Fibroblast of lung (primary cell): ENCODE data around the gene CAMKV. TPM values are rescaled to one million over a fixed set of nuclear protein-coding genes. Genes with fewer than 3 reads are reported as not detected.

Experiments
- DNase-seq, 2 donors: peaks; one replicate each; pipeline versions ENCODE4 v3.0.0 to v3.0.0-alpha.2; 2010; ENCODE audit warnings: low read depth in 2 of 2
- H2AFZ ChIP-seq: 2 replicates; pipeline ENCODE4 v1.5.1; 2012; ENCODE audit warnings: low read length, control low read depth, inconsistent platforms
- H3K27ac ChIP-seq: 2 replicates; pipeline ENCODE4 v1.5.1; 2011; ENCODE audit warnings: low read length, control low read depth; ENCODE audit not compliant: insufficient read depth
- H3K27me3 ChIP-seq: 2 replicates; pipeline ENCODE4 v1.5.1; 2011; ENCODE audit warnings: mild to moderate bottlenecking, low read length; ENCODE audit not compliant: control insufficient read depth, insufficient read depth
- H3K36me3 ChIP-seq: 2 replicates; pipeline ENCODE4 v1.5.1; 2011; ENCODE audit warnings: low read length; ENCODE audit not compliant: control insufficient read depth, insufficient read depth
- H3K4me1 ChIP-seq: 2 replicates; pipeline ENCODE4 v1.5.1; 2011; ENCODE audit warnings: low read length; ENCODE audit not compliant: control insufficient read depth, insufficient read depth; ENCODE audit errors: extremely low read depth
- H3K4me2 ChIP-seq: 2 replicates; pipeline ENCODE4 v1.5.1; 2011; ENCODE audit warnings: low read length, control low read depth; ENCODE audit not compliant: insufficient read depth; ENCODE audit errors: extremely low read depth
- H3K4me3 ChIP-seq, 4 experiments: fragments of 200-600 bp in 1 of 4; sonication (generic) in 1 of 4; replicated peaks in 1 of 4; 2 replicates each; pipeline ENCODE4 v1.5.1; 2011 to 2016; ENCODE audit warnings: low read length in 4 of 4, low read depth in 3 of 4, mild to moderate bottlenecking in 3 of 4, control low read depth in 2 of 4, inconsistent platforms in 1 of 4, mixed read lengths in 1 of 4; ENCODE audit not compliant: insufficient read depth in 1 of 4; ENCODE audit errors: control extremely low read depth in 1 of 4
- H3K79me2 ChIP-seq: 2 replicates; pipeline ENCODE4 v1.5.1; 2012; ENCODE audit warnings: mild to moderate bottlenecking, low read length, inconsistent platforms; ENCODE audit not compliant: control insufficient read depth, insufficient read depth
- H3K9ac ChIP-seq: 2 replicates; pipeline ENCODE4 v1.5.1; 2011; ENCODE audit warnings: mild to moderate bottlenecking, low read length, control low read depth; ENCODE audit not compliant: insufficient read depth
- H3K9me3 ChIP-seq: 2 replicates; pipeline ENCODE4 v1.5.1; 2012; ENCODE audit warnings: low read depth, low read length; ENCODE audit not compliant: control insufficient read depth, insufficient read depth
- H4K20me1 ChIP-seq: 2 replicates; pipeline ENCODE4 v1.5.1; 2011; ENCODE audit warnings: low read length; ENCODE audit not compliant: control insufficient read depth, insufficient read depth; ENCODE audit errors: extremely low read depth
- EZH2 ChIP-seq: IDR thresholded peaks from 2 replicates; pipeline ENCODE4 v1.5.1; 2012; ENCODE audit warnings: low read length, control low read depth, mild to moderate bottlenecking; ENCODE audit errors: missing control alignments
- polyA plus RNA-seq, 2 donors: library from polyadenylated mRNA; depleted of rRNA in 1 of 2; stranded (reverse) in 1 of 2; unstranded in 1 of 2; fragments of >200 nt; gene quantifications; 2 replicates each; pipeline ENCODE4 v1.2.1, GENCODE V29; 2011 to 2012; ENCODE audit warnings: missing spikeins in 1 of 2
- total RNA-seq: library from RNA; depleted of rRNA; stranded (reverse); fragments of >200 nt; gene quantifications from 2 replicates; pipeline ENCODE4 v1.2.1, GENCODE V29; 2014
- TF ChIP-seq, protein P1 (sequence below), 2 donors: IDR thresholded peaks in 1 of 2; conservative IDR thresholded peaks in 1 of 2; 1 replicate in 1 of 2; 2 replicates in 1 of 2; pipeline ENCODE4 v1.5.1; 2011 to 2012; ENCODE audit warnings: low read length in 2 of 2, control low read depth in 1 of 2, inconsistent platforms in 1 of 2, low read depth in 1 of 2, mild to moderate bottlenecking in 1 of 2

The CAMKV gene
- total and polyA plus RNA-seq, 2 donors (not counting 1 experiment from before 2014, with no cell fraction given): 0.06 TPM; not detected in 1

DNA sequence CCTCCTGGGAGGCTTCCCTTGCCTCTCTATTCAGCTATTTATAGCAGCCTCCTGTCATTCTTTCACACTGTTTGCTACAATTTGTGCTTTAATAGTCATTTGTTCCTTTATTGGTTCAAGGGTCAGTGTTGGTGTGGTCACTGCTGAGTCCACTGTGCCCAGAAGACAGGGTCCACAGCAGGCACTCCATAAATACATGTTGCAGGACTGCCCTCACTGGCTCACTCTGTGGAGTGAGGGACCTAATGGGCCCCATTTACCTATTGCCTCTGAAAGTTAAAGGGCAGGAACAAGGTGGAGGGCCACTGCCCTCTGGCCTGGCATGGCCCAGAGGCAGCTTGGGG is 17.2 kb upstream of the CAMKV start:
- H3K4me1 ChIP-seq: no peaks in the 10 kb centered on the region
- no peaks in the 10 kb centered on the region for H4K20me1 ChIP-seq
- no peak for DNase-seq
- H3K4me2 ChIP-seq: no peak overlapping the region
- H3K9ac ChIP-seq: no peak overlapping the region
- H2AFZ ChIP-seq: no peak overlapping the region
- H3K27ac ChIP-seq: no peak overlapping the region
- H3K4me3 ChIP-seq: no peak overlapping the region
- TF ChIP-seq EZH2: no peak
- TF ChIP-seq, protein P1, sequence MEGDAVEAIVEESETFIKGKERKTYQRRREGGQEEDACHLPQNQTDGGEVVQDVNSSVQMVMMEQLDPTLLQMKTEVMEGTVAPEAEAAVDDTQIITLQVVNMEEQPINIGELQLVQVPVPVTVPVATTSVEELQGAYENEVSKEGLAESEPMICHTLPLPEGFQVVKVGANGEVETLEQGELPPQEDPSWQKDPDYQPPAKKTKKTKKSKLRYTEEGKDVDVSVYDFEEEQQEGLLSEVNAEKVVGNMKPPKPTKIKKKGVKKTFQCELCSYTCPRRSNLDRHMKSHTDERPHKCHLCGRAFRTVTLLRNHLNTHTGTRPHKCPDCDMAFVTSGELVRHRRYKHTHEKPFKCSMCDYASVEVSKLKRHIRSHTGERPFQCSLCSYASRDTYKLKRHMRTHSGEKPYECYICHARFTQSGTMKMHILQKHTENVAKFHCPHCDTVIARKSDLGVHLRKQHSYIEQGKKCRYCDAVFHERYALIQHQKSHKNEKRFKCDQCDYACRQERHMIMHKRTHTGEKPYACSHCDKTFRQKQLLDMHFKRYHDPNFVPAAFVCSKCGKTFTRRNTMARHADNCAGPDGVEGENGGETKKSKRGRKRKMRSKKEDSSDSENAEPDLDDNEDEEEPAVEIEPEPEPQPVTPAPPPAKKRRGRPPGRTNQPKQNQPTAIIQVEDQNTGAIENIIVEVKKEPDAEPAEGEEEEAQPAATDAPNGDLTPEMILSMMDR (conservative IDR thresholded peaks at IDR 0.05 in 1 of 2, IDR thresholded peaks at IDR 0.05 in 1 of 2; ENCODE audit: low read depth in 1 of 2, low read length in 2 of 2): no peak
- H3K79me2 ChIP-seq: no peaks in the 10 kb centered on the region
- H3K27me3 ChIP-seq: peaks cover 10% of the 10 kb centered on the region
- H3K36me3 ChIP-seq: no peaks in the 10 kb centered on the region
- H3K9me3 ChIP-seq: no peaks in the 10 kb centered on the region

DNA sequence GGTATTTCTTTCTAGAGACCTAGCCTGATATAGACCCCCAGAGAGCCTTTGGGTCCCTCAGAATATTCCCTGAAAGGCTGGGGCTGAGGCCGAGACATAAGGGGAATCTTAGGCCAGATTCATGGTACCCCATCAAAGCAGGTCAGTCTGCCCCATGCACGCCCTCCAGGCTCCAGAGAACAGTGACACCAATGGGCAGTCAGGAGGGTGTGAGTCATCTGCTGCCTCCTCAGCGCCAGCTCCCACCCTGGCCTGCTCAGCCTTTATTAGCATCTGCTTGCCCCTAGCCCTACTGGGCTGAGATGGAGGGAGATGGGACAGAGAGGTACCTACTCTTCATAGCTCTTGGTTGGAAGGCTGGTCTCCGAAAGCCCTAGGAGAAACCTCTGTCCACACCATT is 14.3 kb upstream of the CAMKV start:
- no peaks in the 10 kb centered on the region for H3K4me1 ChIP-seq
- peaks cover 19% of the 10 kb centered on the region for H3K27me3 ChIP-seq
- H3K79me2 ChIP-seq: no peaks in the 10 kb centered on the region
- H3K9ac ChIP-seq: no peak overlapping the region
- no peak for DNase-seq
- H3K27ac ChIP-seq: no peak overlapping the region
- H3K4me2 ChIP-seq: no peak overlapping the region
- H3K36me3 ChIP-seq: no peaks in the 10 kb centered on the region
- no peaks in the 10 kb centered on the region for H4K20me1 ChIP-seq
- TF ChIP-seq, protein P1 (conservative IDR thresholded peaks at IDR 0.05 in 1 of 2, IDR thresholded peaks at IDR 0.05 in 1 of 2; ENCODE audit: low read depth in 1 of 2, low read length in 2 of 2): no peak
- no peak for TF ChIP-seq EZH2
- H2AFZ ChIP-seq: no peak overlapping the region
- H3K4me3 ChIP-seq: no peak overlapping the region
- H3K9me3 ChIP-seq: no peaks in the 10 kb centered on the region

GRCh38 chr3:49882166-49882565 is 12.5 kb upstream of the CAMKV start:
- no peak overlapping the region for H3K27ac ChIP-seq
- no peaks in the 10 kb centered on the region for H3K9me3 ChIP-seq
- H3K27me3 ChIP-seq: peaks cover 19% of the 10 kb centered on the region
- H3K4me3 ChIP-seq: no peak overlapping the region
- no peaks in the 10 kb centered on the region for H3K79me2 ChIP-seq
- H4K20me1 ChIP-seq: no peaks in the 10 kb centered on the region
- H3K4me1 ChIP-seq: no peaks in the 10 kb centered on the region
- TF ChIP-seq EZH2: no peak
- TF ChIP-seq, protein P1 (conservative IDR thresholded peaks at IDR 0.05 in 1 of 2, IDR thresholded peaks at IDR 0.05 in 1 of 2; ENCODE audit: low read depth in 1 of 2, low read length in 2 of 2): no peak
- H2AFZ ChIP-seq: no peak overlapping the region
- H3K9ac ChIP-seq: no peak overlapping the region
- no peaks in the 10 kb centered on the region for H3K36me3 ChIP-seq
- H3K4me2 ChIP-seq: no peak overlapping the region
- peak in 1 of 2 donors; percentile 45 for DNase-seq
